Breast epithelium (tissue), 4 donors: Measurements from ENCODE around the gene THSD4. TPM values are rescaled to one million over a fixed set of nuclear protein-coding genes. Genes with fewer than 3 reads are reported as not detected.

Source experiments
- DNase-seq, 2 donors: peaks; one replicate each; pipeline ENCODE4 v3.0.0-alpha.2; 2019; ENCODE audit warnings: low spot score in 2 of 2
- H3K27ac ChIP-seq, 2 donors: fragments of 200-600 bp; sonication (generic) in 1 of 2; one replicate each; pipeline ENCODE4 v1.5.1; 2016 to 2019; ENCODE audit warnings: mild to moderate bottlenecking in 1 of 2
- H3K27me3 ChIP-seq, 2 donors: fragments of 200-600 bp; sonication (generic) in 1 of 2; one replicate each; pipeline versions ENCODE4 v1.5.1 to v1.6.0; 2017 to 2019; ENCODE audit warnings: control low read depth in 1 of 2, mild to moderate bottlenecking in 1 of 2
- H3K36me3 ChIP-seq: fragments of 200-600 bp; one replicate; pipeline ENCODE4 v1.5.1; 2019
- H3K4me1 ChIP-seq, 2 donors: fragments of 200-600 bp; sonication (generic); one replicate each; pipeline ENCODE4 v1.5.1; 2016 to 2019; ENCODE audit warnings: control low read depth in 1 of 2
- H3K4me3 ChIP-seq, 3 donors: fragments of 200-600 bp; sonication (generic); 1 replicate in 2 of 3; 2 replicates in 1 of 3; pipeline ENCODE4 v1.5.1; 2016 to 2019; ENCODE audit warnings: mild to moderate bottlenecking in 3 of 3, moderate library complexity in 2 of 3
- H3K9me3 ChIP-seq, 2 donors: fragments of 200-600 bp; sonication (generic) in 1 of 2; one replicate each; pipeline ENCODE4 v1.5.1; 2016 to 2019; ENCODE audit warnings: control low read depth in 1 of 2
- POLR2A ChIP-seq: fragments of 450-650 bp; IDR thresholded peaks from one replicate; pipeline ENCODE4 v1.6.1; 2016; ENCODE audit warnings: antibody characterized with exemption, mild to moderate bottlenecking, moderate library complexity
- POLR2AphosphoS5 ChIP-seq, 3 donors: sonication (generic); formaldehyde crosslinking; IDR thresholded peaks; one replicate each; pipeline ENCODE4 v1.6.1; 2017; ENCODE audit warnings: antibody characterized with exemption in 3 of 3
- intact Hi-C: fragments of 100-400 bp; cut with DNase I; formaldehyde crosslinking; loops from one replicate; pipeline ENCODE4 v1.15.1; 2023; ENCODE audit warnings: low total_unique reads
- total RNA-seq, 3 donors: library from RNA; depleted of rRNA; stranded (reverse); fragments of >200 nt; gene quantifications; one replicate each; pipeline ENCODE4 v1.1.0, GENCODE V29; 2016
- TF ChIP-seq, protein P1 (sequence below), 3 donors: fragments of 450-650 bp; IDR thresholded peaks; one replicate each; pipeline ENCODE4 v1.5.1; 2016 to 2017; ENCODE audit warnings: antibody characterized with exemption in 3 of 3, mild to moderate bottlenecking in 3 of 3, moderate library complexity in 3 of 3

Gene THSD4
- total RNA-seq, 3 donors from 2014 or later: 0.64 to 58.7 (median 41.3) TPM

DNA sequence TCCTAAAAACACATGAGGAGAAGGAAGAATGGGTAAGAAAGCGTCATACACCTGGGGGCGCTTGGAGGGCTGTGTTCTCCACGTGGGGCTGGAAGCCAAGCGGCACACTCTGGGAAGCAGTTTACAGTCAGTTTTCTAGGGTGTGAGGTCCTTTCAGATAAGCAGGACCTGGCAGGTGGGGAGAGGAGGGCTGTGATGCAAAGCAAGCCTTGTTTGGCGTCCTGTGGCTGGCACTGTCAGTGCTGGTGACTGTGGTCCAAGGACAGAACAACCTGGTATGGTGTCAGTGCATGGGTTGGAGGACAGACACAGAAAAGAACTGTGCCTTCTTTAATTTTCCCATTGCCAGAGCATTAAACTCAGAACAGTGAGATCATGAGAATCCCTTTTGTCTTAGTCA is 434.4 kb downstream of the THSD4 start:
- no peaks in the 10 kb centered on the region for H3K27me3 ChIP-seq
- H3K36me3 ChIP-seq: no peaks in the 10 kb centered on the region
- H3K4me3 ChIP-seq: peak overlapping the region in 2 of 3 donors; percentile 30 to 34
- TF ChIP-seq, protein P1, sequence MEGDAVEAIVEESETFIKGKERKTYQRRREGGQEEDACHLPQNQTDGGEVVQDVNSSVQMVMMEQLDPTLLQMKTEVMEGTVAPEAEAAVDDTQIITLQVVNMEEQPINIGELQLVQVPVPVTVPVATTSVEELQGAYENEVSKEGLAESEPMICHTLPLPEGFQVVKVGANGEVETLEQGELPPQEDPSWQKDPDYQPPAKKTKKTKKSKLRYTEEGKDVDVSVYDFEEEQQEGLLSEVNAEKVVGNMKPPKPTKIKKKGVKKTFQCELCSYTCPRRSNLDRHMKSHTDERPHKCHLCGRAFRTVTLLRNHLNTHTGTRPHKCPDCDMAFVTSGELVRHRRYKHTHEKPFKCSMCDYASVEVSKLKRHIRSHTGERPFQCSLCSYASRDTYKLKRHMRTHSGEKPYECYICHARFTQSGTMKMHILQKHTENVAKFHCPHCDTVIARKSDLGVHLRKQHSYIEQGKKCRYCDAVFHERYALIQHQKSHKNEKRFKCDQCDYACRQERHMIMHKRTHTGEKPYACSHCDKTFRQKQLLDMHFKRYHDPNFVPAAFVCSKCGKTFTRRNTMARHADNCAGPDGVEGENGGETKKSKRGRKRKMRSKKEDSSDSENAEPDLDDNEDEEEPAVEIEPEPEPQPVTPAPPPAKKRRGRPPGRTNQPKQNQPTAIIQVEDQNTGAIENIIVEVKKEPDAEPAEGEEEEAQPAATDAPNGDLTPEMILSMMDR (IDR thresholded peaks at IDR 0.05): no peak
- TF ChIP-seq POLR2AphosphoS5 (IDR thresholded peaks at IDR 0.05) (no peak), POLR2A (no peak)
- DNase-seq: no peak
- H3K9me3 ChIP-seq: no peaks in the 10 kb centered on the region
- H3K4me1 ChIP-seq: no peaks in the 10 kb centered on the region
- H3K27ac ChIP-seq: peak overlapping the region; percentile 35 to 52
- intact Hi-C loops: no loop called here

DNA sequence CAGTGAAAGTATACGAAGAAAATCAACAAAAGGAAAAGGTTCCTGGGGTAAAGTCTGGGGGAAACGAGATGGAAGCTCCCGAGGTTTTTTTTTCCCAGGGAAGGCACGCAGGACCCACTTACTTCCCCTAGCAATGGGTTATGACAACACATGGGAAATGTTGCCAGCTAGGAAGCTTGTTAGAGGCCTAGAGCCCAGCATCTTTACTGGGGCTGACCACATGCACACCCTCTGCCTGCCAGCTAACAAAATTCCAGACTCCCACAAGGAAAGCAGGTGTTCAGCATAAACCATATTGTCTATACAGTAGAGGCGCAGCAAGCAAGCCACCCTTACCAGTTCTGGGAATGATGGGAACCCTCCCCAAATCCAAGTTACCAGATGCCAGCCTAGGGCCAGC is 436.3 kb downstream of the THSD4 start:
- intact Hi-C loops: no loop called here

DNA sequence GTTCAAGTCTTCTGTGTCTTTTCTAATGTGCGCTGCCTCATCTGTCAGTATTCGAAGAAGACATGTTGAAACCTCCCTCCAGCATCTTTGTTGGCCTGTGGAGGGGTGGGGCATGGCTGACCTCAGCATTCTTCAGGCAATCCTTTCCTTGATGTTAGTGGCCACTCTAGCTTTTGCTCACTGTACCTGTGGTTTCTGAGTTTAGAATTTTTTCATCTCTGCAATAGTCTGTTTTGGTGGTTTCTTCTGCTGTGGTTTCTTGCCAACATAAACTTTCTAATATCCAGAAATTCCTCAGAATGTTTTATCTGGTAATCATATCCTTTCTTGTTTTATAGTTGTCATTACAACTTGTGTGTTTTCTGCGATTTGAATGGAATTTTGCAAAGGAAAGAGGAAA is 443.8 kb downstream of the THSD4 start:
- Histone ChIP-seq H3K4me1 (no peaks in the 10 kb centered on the region), H3K36me3 (no peaks in the 10 kb centered on the region), H3K9me3 (peaks cover 0 to 10% of the 10 kb centered on the region in 2 donors), H3K27me3 (no peaks in the 10 kb centered on the region), H3K4me3 (no peak overlapping the region), H3K27ac (peak overlapping the region in 1 of 2 donors; percentile 33)
- TF ChIP-seq POLR2A (no peak), POLR2AphosphoS5 (IDR thresholded peaks at IDR 0.05) (no peak)
- TF ChIP-seq, protein P1 (IDR thresholded peaks at IDR 0.05): no peak
- intact Hi-C loops: no loop called here
- peak in 1 of 2 donors; percentile 51 for DNase-seq

More for the DNA sequence above, 436.3 kb downstream of the THSD4 start:
- H3K27ac ChIP-seq: no peak overlapping the region
- no peaks in the 10 kb centered on the region for H3K27me3 ChIP-seq
- no peaks in the 10 kb centered on the region for H3K4me1 ChIP-seq
- TF ChIP-seq, protein P1 (IDR thresholded peaks at IDR 0.05): no peak
- TF ChIP-seq POLR2AphosphoS5 (IDR thresholded peaks at IDR 0.05): no peak
- no peak for TF ChIP-seq POLR2A
- no peaks in the 10 kb centered on the region for H3K36me3 ChIP-seq
- no peak for DNase-seq
- H3K9me3 ChIP-seq: no peaks in the 10 kb centered on the region
- no peak overlapping the region for H3K4me3 ChIP-seq

DNA sequence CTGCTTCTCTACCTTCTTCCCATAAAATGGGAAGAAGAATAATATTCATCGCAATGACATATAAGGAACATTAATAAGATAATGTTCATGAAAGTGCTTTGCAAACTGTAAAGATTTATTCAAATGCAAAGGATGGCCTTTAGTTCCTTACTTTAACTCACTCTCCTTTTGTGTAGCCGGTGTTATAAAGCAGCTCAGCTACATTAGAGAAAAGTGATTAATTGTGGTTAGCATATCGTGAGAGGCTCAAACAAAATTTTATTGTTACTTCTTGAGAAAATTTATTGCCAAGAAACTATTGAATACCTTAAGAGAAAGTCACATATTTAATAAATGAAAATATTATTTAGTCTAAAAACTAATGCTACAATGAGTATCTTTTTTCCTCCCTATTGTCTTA is 444.3 kb downstream of the THSD4 start:
- no peak for TF ChIP-seq POLR2A
- TF ChIP-seq, protein P1 (IDR thresholded peaks at IDR 0.05): no peak
- TF ChIP-seq POLR2AphosphoS5 (IDR thresholded peaks at IDR 0.05): no peak
- DNase-seq: no peak
- Histone ChIP-seq H3K4me1 (no peaks in the 10 kb centered on the region), H3K4me3 (no peak overlapping the region), H3K27ac (no peak overlapping the region), H3K36me3 (no peaks in the 10 kb centered on the region), H3K9me3 (peaks cover 0 to 10% of the 10 kb centered on the region in 2 donors), H3K27me3 (no peaks in the 10 kb centered on the region)
- intact Hi-C loops: no loop called here

DNA sequence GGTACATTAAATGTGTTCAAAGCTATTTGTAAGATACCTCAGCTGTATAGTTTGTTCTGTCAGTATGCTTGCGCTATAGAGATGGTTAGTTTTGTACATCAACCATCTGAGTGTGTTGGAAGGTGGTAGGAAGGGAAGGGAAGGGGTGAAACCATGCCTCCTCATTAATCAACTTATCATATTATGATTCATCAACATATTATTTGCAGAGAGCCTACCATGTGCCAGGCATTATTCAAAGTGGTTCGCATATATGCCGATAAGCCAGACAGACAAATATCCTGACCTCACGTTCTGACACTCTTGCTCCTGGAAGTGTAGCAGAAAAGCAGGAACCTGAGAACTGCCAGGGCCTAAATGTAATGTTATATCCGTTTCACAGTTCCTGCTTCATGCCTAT is 447.0 kb downstream of the THSD4 start:
- TF ChIP-seq POLR2A (no peak), POLR2AphosphoS5 (IDR thresholded peaks at IDR 0.05) (no peak)
- TF ChIP-seq, protein P1 (IDR thresholded peaks at IDR 0.05): no peak
- no peaks in the 10 kb centered on the region for H3K27me3 ChIP-seq
- H3K27ac ChIP-seq: no peak overlapping the region
- H3K4me1 ChIP-seq: no peaks in the 10 kb centered on the region
- peaks cover 0 to 5% of the 10 kb centered on the region in 2 donors for H3K9me3 ChIP-seq
- H3K36me3 ChIP-seq: no peaks in the 10 kb centered on the region
- DNase-seq: no peak
- no peak overlapping the region for H3K4me3 ChIP-seq
- intact Hi-C loops: no loop called here
